Lung (tissue), 12 donors: Measurements from ENCODE around the gene AIFM3. TPM values are rescaled to one million over a fixed set of nuclear protein-coding genes. Genes with fewer than 3 reads are reported as not detected.

ENCODE experiments used
- ATAC-seq: fragments of 200-7000 bp; cut with Tn5 transposase; one replicate; pipeline ENCODE4 v1.9.1; 2020; ENCODE audit warnings: moderate number of reproducible peaks; ENCODE audit not compliant: insufficient read depth, low FRiP score
- DNase-seq, 3 donors: peaks; one replicate each; pipeline ENCODE4 v3.0.0-alpha.2; 2013 to 2017
- H3K27ac ChIP-seq, 2 donors: one replicate each; pipeline ENCODE4 v1.5.1; 2013; ENCODE audit warnings: mild to moderate bottlenecking in 2 of 2, moderate library complexity in 2 of 2, control low read depth in 1 of 2, inconsistent platforms in 1 of 2, low read depth in 1 of 2, low read length in 1 of 2
- H3K27me3 ChIP-seq, 3 donors: one replicate each; pipeline ENCODE4 v1.5.1; 2013; ENCODE audit warnings: low read length in 2 of 3; ENCODE audit not compliant: control insufficient read depth in 3 of 3, insufficient read depth in 3 of 3
- H3K36me3 ChIP-seq, 4 donors: one replicate each; pipeline ENCODE4 v1.5.1; 2013; ENCODE audit warnings: low read length in 4 of 4, mild to moderate bottlenecking in 1 of 4, moderate library complexity in 1 of 4; ENCODE audit not compliant: control insufficient read depth in 4 of 4, insufficient read depth in 4 of 4
- H3K4me1 ChIP-seq, 5 donors: one replicate each; pipeline ENCODE4 v1.5.1; 2013; ENCODE audit warnings: low read length in 5 of 5, mild to moderate bottlenecking in 2 of 5, moderate library complexity in 1 of 5; ENCODE audit not compliant: control insufficient read depth in 5 of 5, insufficient read depth in 5 of 5
- H3K4me3 ChIP-seq: one replicate; pipeline ENCODE4 v1.5.1; 2013; ENCODE audit warnings: mild to moderate bottlenecking, control low read depth, moderate library complexity
- H3K9ac ChIP-seq, 2 donors: one replicate each; pipeline ENCODE4 v1.5.1; 2013; ENCODE audit warnings: low read length in 2 of 2, control low read depth in 1 of 2; ENCODE audit not compliant: insufficient read depth in 1 of 2
- H3K9me3 ChIP-seq, 4 donors: one replicate each; pipeline ENCODE4 v1.5.1; 2013; ENCODE audit warnings: low read length in 3 of 4, mild to moderate bottlenecking in 1 of 4, moderate library complexity in 1 of 4; ENCODE audit not compliant: control insufficient read depth in 4 of 4, insufficient read depth in 3 of 4
- WGBS, 2 donors: extraction: QIAGEN DNeasy Blood & Tissue Kit; methylation state at CpG; one replicate each; pipeline ENCODE4 v1.1.7; 2013; 5-methylcytosine and 5-hydroxymethylcytosine counted together
- polyA plus RNA-seq, 2 donors: library from polyadenylated mRNA; stranded (reverse); fragments of 200-250 nt; gene quantifications; one replicate each; pipeline ENCODE4 v1.2.1, GENCODE V29; 2013
- total RNA-seq, 2 donors: library from RNA; depleted of rRNA in 1 of 2; stranded (reverse); fragments of >200 nt in 1 of 2; gene quantifications; one replicate each; pipeline ENCODE4 v1.2.1, GENCODE V29; 2014 to 2021
- TF ChIP-seq, protein P1 (sequence below): IDR thresholded peaks from 2 replicates; pipeline ENCODE4 v1.5.1; 2012; ENCODE audit warnings: mild to moderate bottlenecking; ENCODE audit errors: control extremely low read depth, extremely low read depth
- donor health status: control.
- donor health status: control.
- donor health status: Bipolar disorder and iron deficiency.
- donor health status: healthy.
- donor health status: DM: yes; HTN: yes; CAD: no.

AIFM3 gene
- total and polyA plus RNA-seq, 4 donors, result 0.48 to 7.5 (median 4.8) TPM

GRCh38 chr22:20959578-20960461 is 7.2 kb upstream of the AIFM3 start:
- no peak for DNase-seq
- Histone ChIP-seq H3K9ac (no peak overlapping the region), H3K27ac (no peak overlapping the region), H3K9me3 (no peaks in the 10 kb centered on the region), H3K4me1 (peaks cover 0 to 12% (median 0%) of the 10 kb centered on the region in 5 donors), H3K27me3 (peaks cover 0 to 26% (median 8%) of the 10 kb centered on the region in 3 donors), H3K36me3 (no peaks in the 10 kb centered on the region), H3K4me3 (no peak overlapping the region)
- ATAC-seq, result no peak
- 93 to 97% methylated on average over 20 of the region's 20 CpGs for WGBS, 2 donors
- TF ChIP-seq, protein P1, sequence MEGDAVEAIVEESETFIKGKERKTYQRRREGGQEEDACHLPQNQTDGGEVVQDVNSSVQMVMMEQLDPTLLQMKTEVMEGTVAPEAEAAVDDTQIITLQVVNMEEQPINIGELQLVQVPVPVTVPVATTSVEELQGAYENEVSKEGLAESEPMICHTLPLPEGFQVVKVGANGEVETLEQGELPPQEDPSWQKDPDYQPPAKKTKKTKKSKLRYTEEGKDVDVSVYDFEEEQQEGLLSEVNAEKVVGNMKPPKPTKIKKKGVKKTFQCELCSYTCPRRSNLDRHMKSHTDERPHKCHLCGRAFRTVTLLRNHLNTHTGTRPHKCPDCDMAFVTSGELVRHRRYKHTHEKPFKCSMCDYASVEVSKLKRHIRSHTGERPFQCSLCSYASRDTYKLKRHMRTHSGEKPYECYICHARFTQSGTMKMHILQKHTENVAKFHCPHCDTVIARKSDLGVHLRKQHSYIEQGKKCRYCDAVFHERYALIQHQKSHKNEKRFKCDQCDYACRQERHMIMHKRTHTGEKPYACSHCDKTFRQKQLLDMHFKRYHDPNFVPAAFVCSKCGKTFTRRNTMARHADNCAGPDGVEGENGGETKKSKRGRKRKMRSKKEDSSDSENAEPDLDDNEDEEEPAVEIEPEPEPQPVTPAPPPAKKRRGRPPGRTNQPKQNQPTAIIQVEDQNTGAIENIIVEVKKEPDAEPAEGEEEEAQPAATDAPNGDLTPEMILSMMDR, result no peak

GRCh38 chr22:20960609-20961008 is 6.4 kb upstream of the AIFM3 start:
- no peak overlapping the region for H3K9ac ChIP-seq
- no peaks in the 10 kb centered on the region for H3K9me3 ChIP-seq
- TF ChIP-seq, protein P1, result no peak
- DNase-seq (no peak), ATAC-seq (no peak)
- peaks cover 0 to 12% (median 0%) of the 10 kb centered on the region in 5 donors for H3K4me1 ChIP-seq
- H3K4me3 ChIP-seq, result no peak overlapping the region
- no peak overlapping the region for H3K27ac ChIP-seq
- H3K36me3 ChIP-seq, result no peaks in the 10 kb centered on the region
- peaks cover 0 to 27% (median 8%) of the 10 kb centered on the region in 3 donors for H3K27me3 ChIP-seq
- WGBS, 2 donors, result 94 to 95% methylated on average over 4 of the region's 4 CpGs

GRCh38 chr22:20962491-20962945 is 4.5 kb upstream of the AIFM3 start:
- no peak overlapping the region for H3K27ac ChIP-seq
- no peaks in the 10 kb centered on the region for H3K9me3 ChIP-seq
- H3K4me1 ChIP-seq, result peaks cover 0 to 5% (median 0%) of the 10 kb centered on the region in 5 donors
- ATAC-seq (no peak), DNase-seq (no peak)
- no peaks in the 10 kb centered on the region for H3K36me3 ChIP-seq
- 95 to 98% methylated on average over 6 of the region's 6 CpGs for WGBS, 2 donors
- H3K9ac ChIP-seq, result no peak overlapping the region
- TF ChIP-seq, protein P1, result no peak
- H3K27me3 ChIP-seq, result peaks cover 0 to 24% (median 8%) of the 10 kb centered on the region in 3 donors
- H3K4me3 ChIP-seq, result no peak overlapping the region
